Stimulated activated naive CD8-positive, alpha-beta T cell treated with anti-CD3 and anti-CD28 coated beads, Interleukin-15, amount 100 ng/mL, for 72 hours (primary cell): ENCODE results near the gene AAK1.

Experiments used
- ATAC-seq: fragments of 150-1000 bp; cut with Tn5 transposase; 2 replicates; pipeline ENCODE4 v1.10.0; 2021; ENCODE audit warnings: mild to moderate bottlenecking, moderate library complexity
- DNase-seq, 2 donors: peaks; one replicate each; pipeline ENCODE4 v3.0.0; 2021 to 2022
- H3K27ac Mint-ChIP-seq, 2 donors: one replicate each; pipeline ENCODE4 v1.8.0; 2022; ENCODE audit warnings: mild to moderate bottlenecking in 2 of 2, mixed read lengths in 2 of 2, moderate library complexity in 2 of 2
- H3K27me3 Mint-ChIP-seq: one replicate; pipeline ENCODE4 v1.8.0; 2022; ENCODE audit warnings: mixed read lengths
- H3K4me1 Mint-ChIP-seq: one replicate; pipeline ENCODE4 v1.8.0; 2022; ENCODE audit warnings: mild to moderate bottlenecking, mixed read lengths
- H3K4me3 Mint-ChIP-seq, 2 donors: one replicate each; pipeline ENCODE4 v1.8.0; 2022; ENCODE audit warnings: mild to moderate bottlenecking in 2 of 2, mixed read lengths in 2 of 2, moderate library complexity in 1 of 2
- H3K9me3 Mint-ChIP-seq, 2 donors: one replicate each; pipeline ENCODE4 v1.8.0; 2022; ENCODE audit warnings: mixed read lengths in 2 of 2

AAK1 gene

GRCh38 chr2:69641887-69642708, 1.4 kb downstream of the AAK1 start:
- H3K27me3 Mint-ChIP-seq, result no peaks in the 10 kb centered on the region
- peaks cover 0 to 4% of the 10 kb centered on the region in 2 donors for H3K9me3 Mint-ChIP-seq
- no peak for DNase-seq
- ATAC-seq, result no peak
- H3K27ac Mint-ChIP-seq, result peak overlapping the region; percentile 97
- peak overlapping the region; percentile 86 to 93 for H3K4me3 Mint-ChIP-seq
- H3K4me1 Mint-ChIP-seq, result peaks cover 71% of the 10 kb centered on the region

GRCh38 chr2:69641471-69641870, 2.1 kb downstream of the AAK1 start:
- DNase-seq (no peak), ATAC-seq (no peak)
- Mint-ChIP-seq H3K27me3 (no peaks in the 10 kb centered on the region), H3K4me3 (peak overlapping the region; percentile 86 to 93), H3K4me1 (peaks cover 68% of the 10 kb centered on the region), H3K27ac (peak overlapping the region; percentile 89 to 97), H3K9me3 (no peaks in the 10 kb centered on the region)

DNA sequence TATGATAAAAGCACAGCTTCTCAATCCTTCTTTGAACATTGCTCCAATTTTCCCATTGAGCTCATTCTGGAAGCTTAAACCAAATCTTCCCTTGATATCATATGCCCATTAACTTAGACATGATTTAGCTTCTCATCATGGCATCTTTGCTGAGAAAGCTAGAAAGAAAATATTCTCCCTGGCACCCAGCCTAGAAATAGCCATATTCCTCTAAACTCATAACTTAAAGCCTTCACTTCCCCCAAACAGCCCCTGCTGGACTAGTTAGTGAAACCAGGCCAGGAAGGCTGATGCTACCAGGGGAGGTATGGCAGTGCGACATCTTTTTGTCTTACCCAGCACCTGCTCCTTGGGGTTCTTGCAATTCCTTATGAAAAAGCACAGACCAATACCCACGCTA, 4.3 kb downstream of the AAK1 start:
- H3K27ac Mint-ChIP-seq, result peak overlapping the region in 1 of 2 donors; percentile 16
- H3K4me3 Mint-ChIP-seq, result peak overlapping the region; percentile 86 to 93

DNA sequence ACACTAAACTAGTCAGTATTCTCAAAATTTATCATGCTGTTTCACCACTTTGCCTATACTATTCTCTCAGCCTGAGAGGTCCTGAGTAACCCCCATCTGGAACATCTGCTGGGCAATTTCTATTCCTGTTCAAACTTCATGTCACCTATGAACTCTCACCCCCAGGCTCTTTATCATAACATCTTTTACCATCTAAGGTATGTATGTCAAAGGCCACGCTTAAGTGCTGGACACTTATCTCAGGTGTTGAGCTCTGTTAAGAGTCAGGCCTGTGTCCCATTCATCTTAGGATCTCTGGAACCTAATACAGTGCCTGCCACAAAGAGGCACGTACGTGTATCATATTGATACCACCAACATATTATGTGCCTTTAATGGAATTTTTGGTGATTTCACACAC, 4.9 kb downstream of the AAK1 start:
- H3K27me3 Mint-ChIP-seq, result no peaks in the 10 kb centered on the region
- ATAC-seq (no peak), DNase-seq (no peak)
- H3K4me1 Mint-ChIP-seq, result peaks cover 68% of the 10 kb centered on the region
- peak overlapping the region; percentile 32 to 93 for H3K4me3 Mint-ChIP-seq
- H3K27ac Mint-ChIP-seq, result no peak overlapping the region
- no peaks in the 10 kb centered on the region for H3K9me3 Mint-ChIP-seq

More for the DNA sequence above, 4.3 kb downstream of the AAK1 start:
- ATAC-seq (no peak), DNase-seq (no peak)
- Mint-ChIP-seq H3K9me3 (no peaks in the 10 kb centered on the region), H3K27me3 (no peaks in the 10 kb centered on the region), H3K4me1 (peaks cover 62% of the 10 kb centered on the region)

DNA sequence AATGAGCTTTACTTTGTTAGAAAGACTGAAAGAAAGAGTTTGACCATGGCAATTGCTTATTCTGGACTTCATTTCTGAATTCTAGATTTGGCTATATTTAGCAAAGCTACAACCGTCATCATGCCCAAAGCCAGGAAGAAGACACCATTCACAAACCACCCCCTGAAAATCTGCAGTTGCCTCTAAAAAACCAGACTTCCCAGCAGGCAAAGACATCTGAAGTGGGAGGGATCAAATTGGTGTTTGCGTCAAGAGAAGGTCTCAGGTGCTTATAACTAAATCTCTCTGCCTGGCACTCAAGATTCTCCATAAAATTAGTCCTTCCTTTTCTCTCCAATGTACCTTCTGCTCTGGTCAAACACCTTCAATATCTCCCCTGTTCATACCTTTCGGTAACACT, 5.6 kb downstream of the AAK1 start:
- no peak for DNase-seq
- peaks cover 76% of the 10 kb centered on the region for H3K4me1 Mint-ChIP-seq
- H3K4me3 Mint-ChIP-seq, result peak overlapping the region; percentile 32 to 93
- no peak overlapping the region for H3K27ac Mint-ChIP-seq
- no peaks in the 10 kb centered on the region for H3K27me3 Mint-ChIP-seq
- H3K9me3 Mint-ChIP-seq, result no peaks in the 10 kb centered on the region
- no peak for ATAC-seq

- H3K27ac Mint-ChIP-seq, result no peak overlapping the region
- H3K4me3 Mint-ChIP-seq, result no peak overlapping the region
- DNase-seq, result no peak
- H3K27me3 Mint-ChIP-seq, result no peaks in the 10 kb centered on the region
- H3K4me1 Mint-ChIP-seq, result peaks cover 76% of the 10 kb centered on the region
- no peak for ATAC-seq
- H3K9me3 Mint-ChIP-seq, result no peaks in the 10 kb centered on the region
Observed at GRCh38 chr2:69636395-69636794, 7.1 kb downstream of the AAK1 start.

- DNase-seq (no peak), ATAC-seq (no peak)
- Mint-ChIP-seq H3K9me3 (no peaks in the 10 kb centered on the region), H3K27me3 (no peaks in the 10 kb centered on the region), H3K4me3 (peak overlapping the region in 1 of 2 donors; percentile 14), H3K4me1 (peaks cover 67% of the 10 kb centered on the region), H3K27ac (no peak overlapping the region)
Observed at GRCh38 chr2:69635432-69635831, 8.1 kb downstream of the AAK1 start.

- H3K4me1 Mint-ChIP-seq, result peaks cover 55% of the 10 kb centered on the region
- ATAC-seq (peak; percentile 78), DNase-seq (no peak)
- no peaks in the 10 kb centered on the region for H3K27me3 Mint-ChIP-seq
- peak overlapping the region in 1 of 2 donors; percentile 29 for H3K4me3 Mint-ChIP-seq
- H3K27ac Mint-ChIP-seq, result peak overlapping the region; percentile 69 to 84
- H3K9me3 Mint-ChIP-seq, result no peaks in the 10 kb centered on the region
Observed at GRCh38 chr2:69634196-69634821, 9.2 kb downstream of the AAK1 start.

GRCh38 chr2:69631402-69631801, 12.1 kb downstream of the AAK1 start:
- H3K4me1 Mint-ChIP-seq, result peaks cover 30% of the 10 kb centered on the region
- H3K4me3 Mint-ChIP-seq, result no peak overlapping the region
- no peak for DNase-seq
- no peak for ATAC-seq
- H3K9me3 Mint-ChIP-seq, result no peaks in the 10 kb centered on the region
- no peaks in the 10 kb centered on the region for H3K27me3 Mint-ChIP-seq
- no peak overlapping the region for H3K27ac Mint-ChIP-seq

DNA sequence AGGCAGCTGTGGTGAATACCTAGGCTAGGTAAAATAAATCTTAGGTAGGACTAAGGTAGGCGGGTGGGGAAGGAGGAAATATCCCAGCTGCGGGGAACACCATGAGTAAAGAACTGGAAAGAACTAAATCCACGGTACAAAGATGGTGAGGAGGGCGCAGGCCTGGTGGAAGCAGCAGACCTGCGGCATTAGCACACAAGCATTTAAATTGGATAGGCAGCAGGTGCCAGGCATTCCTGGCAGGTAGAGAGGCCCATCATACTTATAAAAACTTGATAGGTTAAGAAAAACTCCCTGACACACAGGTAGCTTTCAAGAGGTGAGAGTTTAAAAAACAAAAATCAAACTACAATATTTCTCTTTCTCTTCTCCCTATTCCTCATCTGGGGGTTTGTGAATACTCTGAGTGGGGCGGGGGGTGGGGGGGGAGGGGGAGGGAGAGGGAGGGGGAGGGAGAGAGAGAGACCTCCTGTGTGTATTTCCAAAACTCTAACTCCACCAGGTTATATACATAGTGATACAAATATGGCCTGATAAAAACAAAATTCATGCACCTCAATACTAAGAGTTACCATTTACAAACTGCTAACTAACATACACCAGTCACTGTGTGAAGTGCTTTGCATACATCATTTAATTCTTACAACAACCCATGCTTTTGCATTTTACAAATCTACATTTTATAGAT, 13.5 kb downstream of the AAK1 start:
- DNase-seq (no peak), ATAC-seq (no peak)
- Mint-ChIP-seq H3K9me3 (no peaks in the 10 kb centered on the region), H3K4me3 (peak overlapping the region in 1 of 2 donors; percentile 2), H3K27ac (no peak overlapping the region), H3K4me1 (peaks cover 22% of the 10 kb centered on the region), H3K27me3 (no peaks in the 10 kb centered on the region)

DNA sequence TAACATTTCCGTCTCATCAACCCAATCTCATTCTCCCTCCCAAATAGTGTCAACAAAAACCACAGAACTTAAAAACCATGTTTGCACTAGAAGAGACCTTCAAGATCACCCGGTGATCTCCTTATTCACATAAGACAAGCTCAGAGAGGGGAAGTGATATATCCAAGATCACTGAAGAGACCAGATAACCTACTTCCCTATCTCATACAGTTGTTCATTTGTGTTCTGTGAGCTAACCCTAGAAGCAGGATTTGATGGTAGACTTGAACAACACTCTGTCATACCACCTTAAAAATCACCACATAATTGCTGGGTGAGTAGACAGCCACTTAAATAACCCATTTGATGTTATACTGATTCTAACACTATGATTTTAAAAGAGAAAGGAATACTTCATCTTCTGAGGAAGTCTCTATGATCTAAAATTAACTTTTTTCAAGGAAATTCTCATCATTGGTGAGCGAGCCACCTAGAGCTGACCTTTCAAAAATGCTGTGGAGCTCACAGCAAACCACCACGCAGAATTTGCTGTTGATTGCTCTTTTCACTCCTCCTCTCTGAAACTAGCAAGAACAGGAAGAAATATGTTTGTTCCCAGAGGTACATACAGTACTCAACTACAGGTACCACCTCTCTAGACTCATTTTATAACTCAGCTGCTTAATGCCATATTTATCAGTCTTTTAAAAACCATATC, 15.1 kb downstream of the AAK1 start:
- Mint-ChIP-seq H3K9me3 (no peaks in the 10 kb centered on the region), H3K27ac (peak overlapping the region; percentile 22 to 35), H3K4me3 (no peak overlapping the region), H3K4me1 (peaks cover 11% of the 10 kb centered on the region), H3K27me3 (no peaks in the 10 kb centered on the region)
- DNase-seq (no peak), ATAC-seq (peak; percentile 83)

DNA sequence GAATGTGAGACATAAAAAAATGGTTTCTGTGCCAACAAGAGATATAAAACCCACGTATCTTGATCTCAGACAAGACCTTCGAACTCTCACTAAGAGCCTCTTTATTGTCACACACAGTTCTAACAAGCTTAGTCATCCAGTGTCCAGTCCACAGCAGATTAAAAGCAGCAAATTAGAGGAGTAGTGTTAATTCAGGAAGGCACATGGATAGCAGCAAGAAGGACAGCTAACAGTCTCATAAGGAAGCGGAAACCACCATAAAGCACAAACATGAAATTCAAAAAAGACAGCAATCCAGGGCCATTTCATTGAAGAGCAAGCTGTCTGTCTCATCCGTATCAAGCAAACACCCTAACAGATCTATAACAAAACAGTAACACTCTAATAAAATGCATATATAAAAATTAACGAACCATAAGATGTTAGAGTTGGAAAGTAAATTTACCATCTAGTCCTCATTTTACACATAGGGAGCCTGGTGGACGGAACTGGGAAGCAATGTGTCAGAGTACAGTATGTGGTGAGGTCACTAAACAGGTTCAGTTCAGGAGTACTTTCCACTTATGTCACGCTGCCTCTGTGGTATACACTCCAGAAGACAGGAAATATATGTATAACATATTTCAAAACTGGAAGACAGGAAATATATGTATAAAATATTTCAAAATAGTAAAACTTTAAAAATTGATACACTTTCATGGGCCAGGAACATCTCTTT, 18.3 kb downstream of the AAK1 start:
- ATAC-seq, result peak; percentile 50
- Mint-ChIP-seq H3K27ac (no peak overlapping the region), H3K4me1 (peaks cover 15% of the 10 kb centered on the region), H3K9me3 (no peaks in the 10 kb centered on the region), H3K4me3 (no peak overlapping the region), H3K27me3 (no peaks in the 10 kb centered on the region)
- no peak for DNase-seq

DNA sequence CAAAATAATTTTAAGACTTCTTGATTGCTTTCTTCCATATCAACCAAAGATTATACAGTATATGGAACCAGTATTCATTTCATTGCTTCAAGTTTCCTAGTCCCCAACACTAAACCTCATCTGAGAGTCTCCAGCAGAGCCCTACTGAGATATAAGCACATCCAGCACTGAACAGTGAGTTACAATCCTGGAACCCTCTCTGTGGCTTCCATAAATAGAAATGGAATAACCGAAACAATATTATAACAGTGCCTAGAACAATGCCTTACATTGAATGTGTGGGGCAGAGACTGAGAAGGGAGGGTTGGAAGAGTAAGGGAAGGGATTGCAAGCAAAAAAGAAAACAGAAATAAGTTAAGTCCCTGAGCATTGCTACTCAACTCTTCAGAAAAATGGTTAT, 18.9 kb downstream of the AAK1 start:
- no peak for ATAC-seq

GRCh38 chr2:69624131-69624530, 19.4 kb downstream of the AAK1 start:
- Mint-ChIP-seq H3K4me1 (peaks cover 15% of the 10 kb centered on the region), H3K27ac (no peak overlapping the region), H3K4me3 (no peak overlapping the region), H3K9me3 (no peaks in the 10 kb centered on the region), H3K27me3 (no peaks in the 10 kb centered on the region)
- ATAC-seq (no peak), DNase-seq (no peak)

More for the DNA sequence above, 18.9 kb downstream of the AAK1 start:
- Mint-ChIP-seq H3K27ac (no peak overlapping the region), H3K4me1 (peaks cover 15% of the 10 kb centered on the region), H3K27me3 (no peaks in the 10 kb centered on the region), H3K4me3 (no peak overlapping the region), H3K9me3 (no peaks in the 10 kb centered on the region)
- no peak for DNase-seq

GRCh38 chr2:69623236-69623635, 20.3 kb downstream of the AAK1 start:
- peaks cover 15% of the 10 kb centered on the region for H3K4me1 Mint-ChIP-seq
- ATAC-seq (no peak), DNase-seq (no peak)
- no peaks in the 10 kb centered on the region for H3K27me3 Mint-ChIP-seq
- H3K27ac Mint-ChIP-seq, result peak overlapping the region; percentile 41 to 66
- no peaks in the 10 kb centered on the region for H3K9me3 Mint-ChIP-seq
- H3K4me3 Mint-ChIP-seq, result peak overlapping the region; percentile 63 to 70
